Kasumi-1 (cell line): Measurements from ENCODE around the gene RPP25.

Source experiments
- DNase-seq, 2 experiments: peaks; one replicate each; lab custom pipeline; 2025; lab: John Stamatoyannopoulos, UW

Gene RPP25

DNA sequence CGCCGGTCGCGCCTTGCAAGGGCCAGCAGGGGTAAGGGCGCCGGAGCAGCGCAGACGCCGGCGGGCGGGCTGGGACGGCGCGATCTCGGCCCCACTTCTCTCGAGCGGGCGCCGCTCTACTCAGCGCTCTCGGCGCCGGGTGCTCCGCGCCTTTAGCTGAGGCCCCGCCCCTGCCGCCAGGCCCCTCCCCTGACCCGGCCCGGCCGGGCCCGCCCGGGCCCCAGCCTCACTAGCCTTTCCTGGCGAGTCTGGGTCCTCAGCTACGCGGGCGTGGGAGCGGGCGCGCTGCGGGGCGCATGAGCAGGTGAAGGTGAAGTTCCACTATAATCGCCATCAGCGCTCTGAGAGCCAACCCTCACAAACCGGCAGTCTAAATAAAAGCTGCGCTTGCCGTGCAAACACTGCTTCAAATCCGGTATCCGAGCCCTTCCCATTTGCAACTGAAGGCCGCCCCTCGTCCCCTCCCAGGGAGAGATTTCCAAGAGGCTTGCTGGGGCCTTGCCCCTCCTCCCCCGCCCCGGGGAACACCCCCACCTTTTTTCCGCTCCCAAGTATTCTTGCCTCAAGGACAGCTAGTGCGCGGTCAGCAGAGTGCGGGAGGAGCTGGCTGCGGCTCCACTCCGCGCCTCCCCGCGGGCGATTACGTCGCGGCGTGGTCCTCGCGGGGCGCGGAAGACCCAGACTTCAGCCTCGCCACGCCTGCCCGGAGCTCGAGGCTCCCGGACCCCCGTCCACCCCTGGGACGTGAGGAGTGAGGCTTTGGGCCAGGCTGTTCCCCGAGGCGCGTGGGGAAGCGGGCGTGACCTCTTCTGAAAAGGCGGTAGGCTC, at the start of gene RPP25:
Gene RPP25 (minus strand): TSS at position 125 of the 828 bp plus-strand sequence. CDS start 189 bp downstream, outside the sequence.
- DNase-seq: peak; percentile 52 to 71

- DNase-seq: no peak
Measured at GRCh38 chr15:75002398-75002797, 45.8 kb upstream of the RPP25 start.

GRCh38 chr15:75001310-75001709, 44.7 kb upstream of the RPP25 start:
- DNase-seq: no peak

GRCh38 chr15:74997543-74997942, 41.0 kb upstream of the RPP25 start:
- DNase-seq: no peak

DNA sequence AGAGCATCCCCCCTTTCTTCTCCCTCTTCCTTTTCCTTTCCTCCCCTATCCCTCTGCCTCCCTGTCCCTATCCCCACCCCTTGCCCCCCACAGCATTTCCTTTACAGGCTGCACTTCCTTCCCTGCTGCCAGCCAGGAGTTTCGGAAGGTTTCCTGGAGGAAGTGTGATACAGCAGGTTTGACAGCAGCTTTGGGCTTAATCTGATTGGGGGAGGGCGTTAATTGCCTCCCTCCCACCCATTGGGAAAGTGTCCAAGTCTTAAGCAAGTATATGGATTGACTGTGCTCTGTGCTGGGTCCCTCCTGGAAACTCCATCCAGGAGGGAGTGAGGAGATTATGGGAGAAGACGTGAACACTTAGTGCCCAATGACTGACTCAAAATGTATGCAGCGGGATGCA, 40.6 kb upstream of the RPP25 start:
- no peak for DNase-seq

- no peak for DNase-seq
Measured at GRCh38 chr15:74995779-74996765, 39.5 kb upstream of the RPP25 start.

DNA sequence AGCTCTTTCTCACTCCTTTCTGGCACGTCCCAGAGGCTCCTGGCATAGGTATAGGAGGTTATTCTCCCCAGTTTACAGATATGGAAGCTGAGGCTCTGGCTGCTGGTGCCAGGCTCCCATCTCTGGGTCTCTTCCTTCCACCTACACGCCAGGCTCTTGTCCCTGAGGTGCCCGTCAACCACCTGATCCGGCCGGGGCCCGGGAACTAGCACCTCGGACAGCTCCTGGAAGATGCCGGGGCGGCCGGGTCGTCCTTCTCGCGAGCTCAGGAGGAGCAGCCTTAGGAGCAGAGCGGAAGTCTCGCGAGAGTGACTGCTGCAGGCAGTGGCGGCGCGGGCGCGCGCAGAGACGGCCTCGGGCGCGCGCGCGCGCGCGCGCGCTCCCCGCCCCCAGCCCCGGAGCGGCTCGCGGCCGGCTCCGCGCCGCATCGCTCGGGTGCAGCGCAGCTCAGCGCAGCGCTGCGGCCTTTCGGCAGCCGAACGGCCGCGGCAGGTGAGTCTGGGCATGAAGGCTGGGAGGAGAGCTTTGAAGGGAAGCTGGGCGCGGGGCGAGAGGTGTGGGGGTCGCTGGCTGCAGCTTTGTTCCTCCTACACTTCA, 38.7 kb upstream of the RPP25 start, which contains the start of gene SCAMP5:
Gene SCAMP5 (plus strand): TSS at position 382 of the 597 bp plus-strand sequence. CDS start 16,277 bp downstream, outside the sequence.
- peak; percentile 86 to 89 for DNase-seq

- no peak for DNase-seq
Measured at GRCh38 chr15:74994685-74995084, 38.1 kb upstream of the RPP25 start.

GRCh38 chr15:74994236-74994635, 37.7 kb upstream of the RPP25 start:
- no peak for DNase-seq

- no peak for DNase-seq
Measured at GRCh38 chr15:74992619-74993018, 36.0 kb upstream of the RPP25 start.

DNA sequence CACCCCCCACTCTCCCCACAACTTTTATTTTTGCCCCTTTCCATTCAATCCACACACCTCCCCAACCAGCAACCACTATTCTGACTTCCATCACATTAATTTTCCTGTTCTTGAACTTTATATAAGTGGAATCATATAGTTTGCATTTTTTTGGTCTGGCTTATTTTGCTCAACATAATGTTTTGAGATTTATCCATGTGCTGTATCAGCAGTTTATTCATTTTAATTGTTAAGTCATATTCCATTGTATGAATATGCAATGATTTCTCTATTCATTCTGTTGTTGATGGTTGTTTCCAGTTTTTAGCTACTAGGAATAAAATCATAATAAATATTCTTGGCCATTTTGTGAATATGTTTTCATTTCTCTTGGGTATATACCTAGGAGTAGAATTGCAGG, 33.0 kb upstream of the RPP25 start:
- no peak for DNase-seq

DNA sequence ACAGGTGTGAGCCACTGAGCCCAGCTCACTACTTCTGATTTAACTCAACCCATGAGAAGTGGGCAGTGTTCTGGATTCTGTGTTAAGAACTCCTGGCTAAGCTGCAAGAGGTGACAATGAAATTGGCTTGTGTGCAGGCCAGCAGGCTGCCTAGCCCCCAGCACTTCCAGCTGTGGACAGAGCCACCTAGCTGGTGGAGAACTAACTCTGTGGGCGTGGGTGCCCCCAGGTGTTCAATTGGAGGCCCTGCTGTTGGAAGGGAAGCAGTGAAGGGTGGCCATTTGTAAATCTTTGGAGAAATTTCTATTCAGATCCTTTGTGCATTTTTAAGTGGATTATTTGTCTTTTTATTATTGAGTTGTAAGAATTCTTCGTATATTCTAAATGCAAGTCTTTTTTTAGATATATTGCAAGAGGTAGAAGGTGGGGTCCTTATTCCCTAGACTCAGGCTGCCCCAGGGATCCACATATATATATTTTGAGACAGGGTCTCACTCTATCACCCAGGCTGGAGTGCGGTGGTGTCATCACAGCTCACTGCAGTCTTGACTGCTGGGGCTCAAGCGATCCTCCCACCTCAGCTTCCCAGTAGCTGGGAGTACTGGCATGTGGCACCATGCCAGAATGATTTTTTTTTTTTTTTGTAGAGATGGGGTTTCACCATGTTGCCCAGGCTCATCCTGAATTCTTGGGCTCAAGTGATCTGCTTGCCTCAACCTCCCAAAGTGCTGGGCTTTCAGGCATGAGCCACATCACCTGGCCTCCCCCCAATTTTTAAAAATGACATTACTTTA, 31.6 kb upstream of the RPP25 start:
- DNase-seq: peak; percentile 60 to 73

DNA sequence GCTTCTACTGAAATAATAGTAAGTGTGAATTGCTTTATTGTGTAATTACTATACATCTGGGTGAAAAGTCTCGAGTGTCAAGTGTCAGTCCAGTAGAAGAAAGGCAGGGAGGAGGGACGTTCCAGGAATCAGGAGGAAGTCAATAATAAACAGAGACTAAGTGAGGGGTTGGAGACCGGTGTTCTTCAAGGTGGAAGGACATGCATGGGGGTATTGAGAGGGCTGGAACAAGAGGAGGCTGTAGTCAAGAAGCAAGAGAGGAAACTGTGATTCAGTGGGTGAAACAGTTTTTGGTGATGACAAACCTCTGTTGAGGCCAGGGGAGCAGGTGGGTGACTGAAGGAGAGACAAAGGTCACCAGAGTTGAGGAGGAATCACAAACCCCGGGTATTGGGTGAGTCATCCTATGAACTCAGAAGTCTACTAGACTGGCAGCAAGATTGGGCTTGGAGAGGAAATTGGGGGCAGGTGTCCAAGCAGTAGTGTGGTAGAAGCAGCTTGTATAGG, 27.2 kb upstream of the RPP25 start:
- DNase-seq: no peak

- DNase-seq: no peak
Measured at GRCh38 chr15:74982183-74982582, 25.6 kb upstream of the RPP25 start.

DNA sequence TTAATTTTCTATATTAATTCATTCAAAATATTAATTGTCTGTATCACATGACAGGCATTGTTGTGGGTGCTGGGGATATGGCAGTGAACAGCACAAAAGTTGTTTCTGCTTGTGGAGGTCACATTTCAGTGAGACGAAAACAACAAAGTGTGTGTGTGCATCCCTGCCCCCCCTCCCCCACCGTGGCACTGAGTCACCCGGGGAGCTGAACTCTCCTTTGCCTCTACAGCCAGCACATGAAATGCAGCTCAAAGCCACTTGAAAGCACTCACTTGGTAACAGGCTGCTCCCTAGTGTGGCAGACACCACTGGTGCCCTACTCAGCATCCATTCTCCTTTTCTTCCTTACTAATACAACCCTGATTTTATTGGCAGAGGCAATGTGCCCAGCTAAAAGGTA, 21.9 kb upstream of the RPP25 start:
- no peak for DNase-seq

GRCh38 chr15:74978077-74978476, 21.5 kb upstream of the RPP25 start:
- no peak for DNase-seq

GRCh38 chr15:74977599-74977998, 21.0 kb upstream of the RPP25 start:
- DNase-seq: no peak

DNA sequence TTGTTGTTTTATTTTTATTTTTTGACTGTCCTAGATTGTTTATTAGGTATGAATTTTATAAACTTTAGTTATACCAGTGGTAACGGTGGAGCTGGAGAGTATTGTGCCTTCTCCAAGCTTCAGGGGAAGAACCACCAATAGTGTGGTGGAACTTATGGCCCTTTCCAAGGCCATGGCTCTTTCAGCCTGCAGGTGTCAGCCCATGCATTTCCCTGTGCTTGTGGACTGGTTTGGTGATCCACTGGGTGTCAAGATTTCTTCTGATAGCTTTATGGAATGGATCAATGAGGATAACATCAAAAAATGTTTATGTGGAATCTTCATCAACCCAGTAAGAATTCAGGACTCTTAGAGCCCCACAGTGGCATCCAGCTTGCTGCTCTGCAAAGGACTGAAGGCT, 19.6 kb upstream of the RPP25 start:
- DNase-seq: no peak

DNA sequence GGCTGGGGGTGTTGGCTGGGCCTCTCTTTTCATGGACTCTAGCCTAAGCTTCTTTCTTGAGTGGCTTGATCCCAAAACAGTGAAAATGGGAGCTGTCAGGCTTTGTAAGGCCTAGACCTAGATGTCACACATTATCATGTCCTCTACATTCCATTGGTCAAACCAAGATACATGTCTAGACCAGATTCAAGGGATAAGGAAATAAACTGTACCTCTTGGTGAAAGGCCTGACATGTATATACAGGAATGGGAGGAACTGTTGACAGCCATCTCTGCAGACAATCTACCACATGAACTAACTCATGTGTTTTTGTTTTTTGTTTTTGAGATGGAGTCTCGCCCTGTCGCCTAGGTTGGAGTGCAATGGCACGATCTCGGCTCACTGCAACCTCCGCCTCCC, 11.1 kb upstream of the RPP25 start:
- DNase-seq: no peak

DNA sequence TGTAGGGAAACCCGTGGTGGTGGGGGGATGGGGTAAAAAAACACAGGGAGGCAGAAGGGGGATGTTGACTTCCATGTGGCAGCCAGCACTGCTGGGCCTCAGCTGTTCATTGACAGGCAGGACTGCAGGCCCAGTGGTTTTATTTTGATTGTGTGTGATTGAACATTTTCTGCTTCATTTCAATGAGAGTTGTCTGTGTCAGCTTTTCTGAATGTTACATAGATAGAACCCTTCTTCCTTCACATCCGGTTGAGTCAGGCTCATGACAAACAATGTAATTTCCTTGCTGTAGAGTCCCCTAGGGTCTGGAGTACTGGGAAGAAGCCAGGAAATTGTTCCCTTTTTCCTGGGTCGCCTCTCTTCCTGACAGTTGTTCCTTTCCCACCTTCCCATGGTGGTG, 8.2 kb upstream of the RPP25 start:
- no peak for DNase-seq

GRCh38 chr15:74963213-74963612, 6.6 kb upstream of the RPP25 start:
- DNase-seq: no peak
